Activated CD8-positive, alpha-beta T cell treated with anti-CD3 and anti-CD28 coated beads for 36 hours (primary cell): ENCODE results near the gene ZNF862. TPM values are rescaled to one million over a fixed set of nuclear protein-coding genes. Genes with fewer than 3 reads are reported as not detected.
A peak's percentile ranks its signal among the peaks of the same experiment; 100 is the strongest.
"Not testable (repeated sequence)": the region's sequence is repeated elsewhere in the genome, so short reads cannot be mapped to it uniquely, and the experiment has no call there.

Experiments
- ATAC-seq: fragments of 200-7000 bp; cut with Tn5 transposase; one replicate; pipeline ENCODE4 v1.10.0; 2021; ENCODE audit warnings: mild to moderate bottlenecking, moderate library complexity
- CTCF ChIA-PET: fragments of 350-600 bp; sonication (Branson Sonifier 250); formaldehyde crosslinking; loops from one replicate; lab custom pipeline; 2021; ENCODE audit warnings: antibody characterized with exemption; lab: Charles Lee
- POLR2A ChIA-PET: fragments of 350-600 bp; sonication (Branson Sonifier 250); formaldehyde crosslinking; loops from one replicate; lab custom pipeline; 2021; ENCODE audit warnings: antibody characterized with exemption; lab: Charles Lee
- DNase-seq: peaks from one replicate; pipeline ENCODE4 v3.0.0-alpha.2; 2020
- H3K27ac Mint-ChIP-seq: one replicate; pipeline ENCODE4 v1.8.0; 2021; ENCODE audit warnings: mild to moderate bottlenecking, mixed read lengths
- H3K27me3 Mint-ChIP-seq: one replicate; pipeline ENCODE4 v1.8.0; 2021; ENCODE audit warnings: mixed read lengths
- H3K36me3 Mint-ChIP-seq: one replicate; pipeline ENCODE4 v1.8.0; 2021; ENCODE audit warnings: low read depth, mixed read lengths
- H3K4me1 Mint-ChIP-seq: one replicate; pipeline ENCODE4 v1.8.0; 2021; ENCODE audit warnings: low read depth, mixed read lengths
- H3K4me3 Mint-ChIP-seq: one replicate; pipeline ENCODE4 v1.8.0; 2021; ENCODE audit warnings: mild to moderate bottlenecking, moderate library complexity, mixed read lengths
- H3K9me3 Mint-ChIP-seq: one replicate; pipeline ENCODE4 v1.8.0; 2021; ENCODE audit warnings: mixed read lengths
- CTCF ChIP-seq: fragments of 200-600 bp; IDR thresholded peaks from one replicate; pipeline ENCODE4 v1.8.0; 2022; ENCODE audit warnings: antibody characterized with exemption, mild to moderate bottlenecking
- intact Hi-C: fragments of 100-400 bp; cut with micrococcal nuclease; formaldehyde crosslinking; loops from one replicate; pipeline ENCODE4 v1.10.0; 2022
- total RNA-seq, 2 experiments: library from RNA; stranded (reverse); gene quantifications; one replicate each; pipeline ENCODE4 v1.2.3, GENCODE V29; 2021

The ZNF862 gene
- total RNA-seq, 2 experiments from 2014 or later = 11.0 to 12.4 TPM

GRCh38 chr7:149825567-149826343, 12.4 kb upstream of the ZNF862 start:
- H3K4me3 Mint-ChIP-seq = no peak overlapping the region
- no peak for DNase-seq
- no peaks in the 10 kb centered on the region for H3K36me3 Mint-ChIP-seq
- CTCF ChIA-PET = no interaction called here
- peaks cover 9% of the 10 kb centered on the region for H3K4me1 Mint-ChIP-seq
- TF ChIP-seq CTCF = no peak
- H3K27me3 Mint-ChIP-seq = no peaks in the 10 kb centered on the region
- ATAC-seq = no peak
- POLR2A ChIA-PET = no interaction called here
- H3K27ac Mint-ChIP-seq = no peak overlapping the region
- intact Hi-C loops = no loop called here
- no peaks in the 10 kb centered on the region for H3K9me3 Mint-ChIP-seq

GRCh38 chr7:149826344-149827088, 11.7 kb upstream of the ZNF862 start:
- ATAC-seq (peak; percentile 6), DNase-seq (no peak)
- Mint-ChIP-seq H3K4me3 (no peak overlapping the region), H3K27ac (no peak overlapping the region), H3K36me3 (no peaks in the 10 kb centered on the region), H3K27me3 (no peaks in the 10 kb centered on the region), H3K4me1 (peaks cover 9% of the 10 kb centered on the region), H3K9me3 (no peaks in the 10 kb centered on the region)
- intact Hi-C loops = no loop called here
- ChIA-PET CTCF (interaction anchor here (1.4 kb wide), 1 partner anchor 27 kb away, joined by 3 read pairs; no protein-coding TSS in a partner anchor), POLR2A (no interaction called here)
- TF ChIP-seq CTCF = no peak

GRCh38 chr7:149827089-149827981, 10.8 kb upstream of the ZNF862 start:
- POLR2A ChIA-PET = no interaction called here
- no peak for TF ChIP-seq CTCF
- H3K27me3 Mint-ChIP-seq = peaks cover 3% of the 10 kb centered on the region
- intact Hi-C loops = no loop called here
- peaks cover 9% of the 10 kb centered on the region for H3K4me1 Mint-ChIP-seq
- H3K9me3 Mint-ChIP-seq = no peaks in the 10 kb centered on the region
- no peak overlapping the region for H3K4me3 Mint-ChIP-seq
- peak; percentile 60 for ATAC-seq
- DNase-seq = peak; percentile 52
- CTCF ChIA-PET = interaction anchor here (1.4 kb wide), 1 partner anchor 27 kb away, joined by 3 read pairs; no protein-coding TSS in a partner anchor
- no peaks in the 10 kb centered on the region for H3K36me3 Mint-ChIP-seq
- H3K27ac Mint-ChIP-seq = no peak overlapping the region

GRCh38 chr7:149828357-149829309, 9.5 kb upstream of the ZNF862 start:
- POLR2A ChIA-PET = interaction anchor here (0.8 kb wide), 1 partner anchor 8 kb away, joined by 3 read pairs; no protein-coding TSS in a partner anchor
- no peaks in the 10 kb centered on the region for H3K9me3 Mint-ChIP-seq
- CTCF ChIA-PET = no interaction called here

GRCh38 chr7:149830527-149830926, 7.6 kb upstream of the ZNF862 start:
- POLR2A ChIA-PET, intact Hi-C loops, H3K4me3 Mint-ChIP-seq, H3K27me3 Mint-ChIP-seq, H3K9me3 Mint-ChIP-seq, H3K4me1 Mint-ChIP-seq, H3K27ac Mint-ChIP-seq, DNase-seq, CTCF ChIA-PET, H3K36me3 Mint-ChIP-seq, ATAC-seq: not testable (repeated sequence)

More at GRCh38 chr7:149828357-149829309, 9.5 kb upstream of the ZNF862 start:
- Mint-ChIP-seq H3K27me3 (peaks cover 3% of the 10 kb centered on the region), H3K4me3 (no peak overlapping the region), H3K36me3 (no peaks in the 10 kb centered on the region), H3K4me1 (peaks cover 9% of the 10 kb centered on the region), H3K27ac (no peak overlapping the region)
- no peak for TF ChIP-seq CTCF
- no peak for ATAC-seq
- DNase-seq = no peak
- intact Hi-C loops = no loop called here
